HG03457 (cell line): ENCODE measurements around the gene DENND11.
"Not testable (repeated sequence)": the region's sequence is repeated elsewhere in the genome, so short reads cannot be mapped to it uniquely, and the experiment has no call there.

Source experiments
- ATAC-seq: cut with Tn5 transposase; IDR thresholded peaks from one replicate; pipeline ENCODE4 v1.9.1; 2021; ENCODE audit warnings: moderate number of reproducible peaks; ENCODE audit not compliant: unreplicated experiment

DENND11 gene

DNA sequence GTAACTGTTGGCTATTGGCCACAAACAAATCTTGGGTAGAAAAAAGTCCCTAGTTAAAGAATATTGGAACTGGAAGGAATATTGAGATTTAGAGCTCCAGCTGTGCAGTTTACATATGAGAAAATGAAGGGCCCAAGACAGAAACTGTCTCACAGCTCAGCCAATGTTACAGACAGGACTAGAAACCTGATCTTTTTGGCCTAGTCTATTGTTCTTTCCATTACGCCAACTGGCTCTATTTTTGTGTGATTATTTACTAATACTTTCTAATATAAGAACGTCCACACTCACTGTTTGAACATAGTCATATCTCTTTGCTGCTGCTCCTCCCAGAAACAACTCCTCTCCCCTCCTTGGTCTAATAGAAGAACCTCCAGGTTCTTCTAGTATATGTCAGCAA is 7.4 kb upstream of the DENND11 start:
- no peak for ATAC-seq

- ATAC-seq = no peak
Observed at GRCh38 chr7:141708351-141708750, 6.4 kb upstream of the DENND11 start, which contains the start of gene WEE2. TSS of gene WEE2 (plus strand) at chr7:141708353. CDS start at chr7:141708759, 406 bp downstream.

GRCh38 chr7:141706239-141707064 is 4.5 kb upstream of the DENND11 start:
- ATAC-seq = no peak

- ATAC-seq = no peak
Observed at GRCh38 chr7:141704741-141705140, 2.8 kb upstream of the DENND11 start.

DNA sequence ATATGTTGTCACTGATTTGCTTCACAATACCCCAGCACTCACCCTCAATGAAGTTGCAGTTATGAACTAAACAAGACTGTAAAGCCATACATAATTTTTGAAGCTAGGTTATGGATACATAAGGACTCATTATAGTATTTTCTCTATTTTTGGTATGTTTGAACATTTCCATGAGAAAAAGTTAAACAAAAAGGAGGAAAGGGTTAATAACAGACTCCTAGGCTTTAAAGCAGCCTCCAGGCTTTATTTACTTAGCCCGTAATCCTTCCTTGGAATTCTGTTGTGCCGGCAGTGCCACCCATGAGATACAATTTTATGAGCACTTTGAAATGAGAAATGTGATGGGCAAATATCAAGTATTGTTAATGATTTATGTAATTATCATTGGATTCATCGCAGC is 2.1 kb upstream of the DENND11 start:
- no peak for ATAC-seq

DNA sequence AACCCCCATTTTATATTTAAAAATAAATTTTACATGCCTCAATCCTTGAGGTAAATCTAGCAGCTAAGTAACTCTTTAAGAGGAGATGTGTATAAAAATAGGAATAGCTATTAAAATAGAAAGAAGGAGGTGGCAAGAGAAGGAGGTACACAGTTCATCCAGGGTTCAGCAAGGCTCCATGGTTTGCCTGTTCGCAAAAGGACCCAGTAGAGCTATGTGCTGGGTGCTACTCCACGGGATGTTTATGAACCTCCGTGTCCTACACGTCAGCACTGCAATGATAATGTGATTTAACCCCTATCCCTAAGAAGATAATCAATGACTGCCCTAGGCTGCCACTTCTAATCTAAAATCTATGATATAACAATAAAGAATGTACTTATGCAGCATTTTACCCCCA is 926 bp upstream of the DENND11 start:
- ATAC-seq = no peak

DNA sequence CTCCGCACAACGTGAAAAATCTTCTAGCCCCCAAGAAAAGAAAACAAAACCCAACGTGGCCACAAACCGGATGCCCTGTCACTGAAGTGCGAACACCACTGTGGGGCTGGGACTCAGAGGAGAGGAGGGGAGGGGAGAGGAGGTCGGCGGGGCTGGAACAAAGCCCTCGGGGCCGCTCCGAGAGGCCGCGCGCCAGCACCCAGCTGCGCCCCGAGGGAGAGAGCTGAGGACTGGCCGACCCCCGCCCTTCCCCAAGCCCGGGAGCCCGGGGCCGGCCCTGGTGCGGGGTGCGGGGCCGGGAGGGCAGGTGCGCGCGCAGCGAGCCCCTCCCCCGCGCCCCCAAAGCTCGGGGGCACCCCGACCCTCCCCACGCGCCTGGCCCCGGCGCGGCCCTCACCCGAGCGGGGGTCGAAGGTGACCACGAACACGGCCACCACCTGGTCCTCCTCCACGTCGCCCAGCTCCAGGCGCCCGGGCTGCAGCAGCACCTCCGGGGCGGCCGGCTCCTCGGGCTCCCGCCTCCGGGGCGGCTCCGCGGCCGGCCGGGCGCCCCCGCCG is 398 bp downstream of the DENND11 start:
- peak; percentile 81 for ATAC-seq

DNA sequence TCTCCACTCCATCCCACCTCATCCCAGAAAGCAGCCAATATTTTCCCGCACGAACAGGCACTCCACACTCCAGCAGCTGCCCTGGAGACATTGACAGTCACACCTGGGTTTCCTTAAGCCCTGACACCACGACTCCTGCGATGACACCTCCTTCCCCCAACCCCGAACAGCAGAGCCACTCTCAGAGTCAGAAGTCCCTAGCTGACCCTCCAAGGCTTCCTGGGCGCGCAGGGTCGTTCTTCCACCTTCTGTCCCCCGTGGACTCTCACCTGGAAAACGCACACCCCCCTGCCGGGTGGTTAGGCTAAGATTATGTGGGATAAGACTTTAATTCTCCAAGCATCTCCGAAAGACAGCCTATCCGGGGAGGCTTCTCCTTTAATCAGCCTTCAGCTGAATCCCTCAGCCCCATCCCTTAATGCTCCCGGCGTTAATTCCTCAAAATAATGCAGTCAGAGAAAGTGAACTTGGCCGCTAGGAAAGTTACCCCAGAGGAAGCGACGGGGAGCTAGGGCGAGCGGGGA is 1.1 kb downstream of the DENND11 start:
- ATAC-seq = no peak

GRCh38 chr7:141700296-141700847 is 1.6 kb downstream of the DENND11 start:
- ATAC-seq = no peak

GRCh38 chr7:141699860-141700259 is 2.1 kb downstream of the DENND11 start:
- no peak for ATAC-seq

DNA sequence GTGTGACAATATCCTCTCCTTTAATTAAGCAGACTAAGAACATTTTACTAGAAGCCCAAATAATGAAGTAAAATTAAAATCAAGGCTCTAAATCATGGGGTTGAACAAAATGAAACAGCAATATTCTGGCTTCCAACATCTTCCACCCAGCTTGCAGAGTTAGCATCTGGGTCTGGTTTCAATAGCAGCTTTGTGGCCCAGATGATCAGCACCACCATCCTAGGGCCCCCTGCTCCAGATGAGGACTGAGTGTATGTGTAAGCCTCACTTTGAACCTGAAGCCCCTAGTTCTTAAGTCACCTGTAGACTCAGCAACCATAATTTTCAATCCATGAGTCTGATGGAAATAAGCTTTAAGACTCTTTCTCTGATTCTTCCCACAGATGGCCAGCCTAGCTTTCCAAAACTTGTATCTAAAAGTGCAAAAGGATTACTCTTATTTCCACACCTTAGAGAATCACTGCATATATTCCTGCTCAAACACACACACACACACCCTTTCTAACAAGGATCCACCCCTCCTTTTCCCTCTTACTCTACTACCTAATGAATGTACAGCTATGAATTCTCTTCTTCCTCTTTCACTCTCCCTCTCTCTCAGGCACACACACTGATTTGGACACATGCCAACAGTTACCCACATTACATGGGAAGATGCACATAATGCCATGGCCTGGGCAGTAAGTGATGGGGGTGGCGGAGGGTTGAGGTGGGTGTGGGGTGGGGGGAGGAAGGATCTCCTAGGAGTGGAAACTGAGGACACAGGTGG is 3.5 kb downstream of the DENND11 start:
- ATAC-seq = no peak

GRCh38 chr7:141697211-141697871 is 4.6 kb downstream of the DENND11 start:
- no peak for ATAC-seq

GRCh38 chr7:141696348-141696747 is 5.6 kb downstream of the DENND11 start:
- no peak for ATAC-seq

- no peak for ATAC-seq
Observed at GRCh38 chr7:141695803-141696289, 6.1 kb downstream of the DENND11 start.

DNA sequence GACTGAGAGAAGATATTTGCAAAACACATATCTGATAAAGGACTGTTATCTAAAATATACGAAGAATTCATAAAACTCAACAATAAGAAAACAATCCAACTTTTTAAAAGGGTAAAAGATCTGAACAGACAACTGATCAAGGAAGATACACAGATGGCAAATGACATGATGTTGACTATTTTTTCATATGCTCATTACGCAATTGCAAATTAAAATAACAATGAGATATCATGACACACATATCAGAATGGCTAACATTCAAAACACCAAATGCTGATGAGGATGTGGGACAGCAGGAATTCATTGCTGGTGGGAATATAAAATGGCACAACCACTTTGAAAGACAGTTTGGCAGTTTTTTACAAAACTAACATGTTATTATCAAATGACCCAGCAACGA is 8.9 kb downstream of the DENND11 start:
- ATAC-seq = no peak

GRCh38 chr7:141691961-141692360 is 10.0 kb downstream of the DENND11 start:
- ATAC-seq = no peak

GRCh38 chr7:141691540-141691939 is 10.4 kb downstream of the DENND11 start:
- ATAC-seq = no peak

- ATAC-seq = not testable (repeated sequence)
Observed at GRCh38 chr7:141689072-141689825, 12.7 kb downstream of the DENND11 start.

- ATAC-seq = no peak
Observed at GRCh38 chr7:141688043-141688442, 13.9 kb downstream of the DENND11 start.

DNA sequence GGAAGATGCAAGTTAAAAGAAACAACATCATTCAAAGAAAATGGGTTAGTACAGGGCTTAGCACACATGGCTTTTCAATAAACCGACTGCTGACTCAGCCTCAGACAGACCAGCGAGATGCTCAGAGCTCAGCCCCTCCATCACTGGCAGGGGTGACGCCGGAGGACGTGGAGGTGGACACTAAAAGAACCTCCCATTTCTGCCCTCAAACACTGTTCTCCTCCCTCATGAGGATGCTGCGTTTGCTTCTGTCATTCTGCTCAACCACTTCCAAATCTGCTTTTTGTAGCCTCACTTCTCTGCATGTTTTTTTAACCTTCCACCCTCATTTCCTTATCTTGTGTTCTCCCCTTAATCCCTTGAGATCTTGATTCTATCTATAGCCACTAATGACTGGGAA is 15.3 kb downstream of the DENND11 start:
- ATAC-seq = no peak
